BJ (cell line): Measurements from ENCODE around the gene ZNF689. TPM values are rescaled to one million over a fixed set of nuclear protein-coding genes. Genes with fewer than 3 reads are reported as not detected.

Experiments
- CTCF ChIA-PET: fragments of 350-600 bp; formaldehyde crosslinking; extraction: SDS; loops from one replicate; lab custom pipeline; 2021; ENCODE audit warnings: antibody characterized with exemption, inconsistent platforms; lab: Yijun Ruan, JAX
- POLR2A ChIA-PET: fragments of 300-600 bp; sonication (Branson Sonifier 250); formaldehyde crosslinking; extraction: SDS; loops from one replicate; lab custom pipeline; 2021; ENCODE audit warnings: antibody characterized with exemption; lab: Charles Lee
- DNase-seq: peaks from one replicate; pipeline ENCODE4 v3.0.0-alpha.2; 2011; ENCODE audit warnings: low read depth
- H3K27me3 ChIP-seq: 2 replicates; pipeline ENCODE4 v1.6.0; 2011; ENCODE audit warnings: low read length; ENCODE audit not compliant: control insufficient read depth, insufficient read depth
- H3K36me3 ChIP-seq: 2 replicates; pipeline ENCODE4 v1.5.1; 2011; ENCODE audit warnings: low read length; ENCODE audit not compliant: control insufficient read depth, insufficient read depth
- H3K4me3 ChIP-seq: 2 replicates; pipeline ENCODE4 v1.5.1; 2011; ENCODE audit warnings: low read depth, mild to moderate bottlenecking, control low read depth, low read length
- CTCF ChIP-seq: IDR thresholded peaks from 2 replicates; pipeline ENCODE4 v1.5.1; 2011; ENCODE audit warnings: low read depth, mild to moderate bottlenecking, control low read depth, inconsistent platforms, low read length, moderate library complexity; ENCODE audit not compliant: insufficient read depth
- polyA minus RNA-seq: library from RNA; depleted of rRNA, polyadenylated mRNA; stranded (reverse); fragments of >200 nt; gene quantifications from 2 replicates; pipeline ENCODE4 v1.2.3, GENCODE V29; 2011; rRNA and poly(A)+ RNA removed
- polyA plus RNA-seq: library from polyadenylated mRNA; depleted of rRNA; stranded (reverse); fragments of >200 nt; gene quantifications from 2 replicates; pipeline ENCODE4 v1.2.3, GENCODE V29; 2011; rRNA removed

ZNF689 gene
- polyA plus RNA-seq: 3.6 and 4.1 TPM in 2 replicates
- 4.9 and 10.9 TPM in 2 replicates for polyA minus RNA-seq

- no peak for TF ChIP-seq CTCF
- peak; percentile 82 for DNase-seq
- peak within 1 kb of the TSS; percentile 72 for H3K4me3 ChIP-seq
- POLR2A ChIA-PET: interaction anchor here (0.8 kb wide), 1 partner anchor 75 kb away, joined by 3 read pairs; no protein-coding TSS in a partner anchor
- peaks cover under 1% of the 10 kb centered on the region for H3K36me3 ChIP-seq
- CTCF ChIA-PET: interaction anchor here (1.4 to 2.8 kb wide), 3 partner anchors 12 to 161 kb away, joined by 4 to 16 read pairs (median 5); no protein-coding TSS in a partner anchor
- no peaks in the 10 kb centered on the region for H3K27me3 ChIP-seq
Measured at GRCh38 chr16:30609926-30610839, at the start of gene ZNF689. TSS of gene ZNF689 (minus strand) at chr16:30610389. CDS start at chr16:30610041, 348 bp downstream.

- Histone ChIP-seq H3K4me3 (peak overlapping the region; percentile 90), H3K27me3 (no peaks in the 10 kb centered on the region), H3K36me3 (peaks cover 33% of the 10 kb centered on the region)
- TF ChIP-seq CTCF: no peak
- ChIA-PET POLR2A (interaction anchor here (0.5 to 0.6 kb wide), 2 partner anchors 35 to 155 kb away, joined by 3 read pairs; no protein-coding TSS in a partner anchor), CTCF (interaction anchor here (0.5 to 4.6 kb wide), 9 partner anchors 11 to 1466 kb away, joined by 3 to 43 read pairs (median 3); no protein-coding TSS in a partner anchor)
- DNase-seq: peak; percentile 82
Measured at GRCh38 chr16:30658731-30659506, 48.7 kb upstream of the ZNF689 start.

- Histone ChIP-seq H3K36me3 (peaks cover 27% of the 10 kb centered on the region), H3K27me3 (no peaks in the 10 kb centered on the region), H3K4me3 (peak within 1 kb of the TSS; percentile 90)
- peak; percentile 100 for DNase-seq
- ChIA-PET CTCF (interaction anchor here (0.6 to 4.6 kb wide), 6 partner anchors 15 to 1465 kb away, joined by 3 to 43 read pairs (median 3); no protein-coding TSS in a partner anchor), POLR2A (interaction anchor here (0.5 to 0.6 kb wide), 2 partner anchors 35 to 156 kb away, joined by 3 read pairs; no protein-coding TSS in a partner anchor)
- TF ChIP-seq CTCF: peak; percentile 68
Measured at GRCh38 chr16:30657866-30658730, 47.9 kb upstream of the ZNF689 start, which contains the start of gene FBRS. TSS of gene FBRS (plus strand) at chr16:30658431. CDS start at chr16:30659519, 1,088 bp downstream.

GRCh38 chr16:30656974-30657865 lies 47.0 kb upstream of the ZNF689 start:
- H3K36me3 ChIP-seq: peaks cover 22% of the 10 kb centered on the region
- no peak for DNase-seq
- POLR2A ChIA-PET: no interaction called here
- H3K4me3 ChIP-seq: peak overlapping the region; percentile 48
- CTCF ChIA-PET: no interaction called here
- no peaks in the 10 kb centered on the region for H3K27me3 ChIP-seq
- TF ChIP-seq CTCF: no peak
